GM19193 (cell line): ENCODE results near the gene INVS.

ENCODE experiments used
- POLR2A ChIP-seq: IDR thresholded peaks from 4 replicates; pipeline ENCODE4 v1.6.1; 2011; ENCODE audit not compliant: insufficient read depth, insufficient read length; ENCODE audit errors: extremely low read depth

Gene INVS

GRCh38 chr9:100111235-100111634 lies 12.2 kb downstream of the INVS start:
- TF ChIP-seq POLR2A: no peak

GRCh38 chr9:100112677-100113336 lies 13.8 kb downstream of the INVS start:
- TF ChIP-seq POLR2A: no peak

GRCh38 chr9:100117316-100117715 lies 18.3 kb downstream of the INVS start:
- no peak for TF ChIP-seq POLR2A

GRCh38 chr9:100120286-100120685 lies 21.2 kb downstream of the INVS start:
- TF ChIP-seq POLR2A: no peak

GRCh38 chr9:100125236-100125635 lies 26.2 kb downstream of the INVS start:
- TF ChIP-seq POLR2A: no peak

GRCh38 chr9:100125910-100126309 lies 26.9 kb downstream of the INVS start:
- no peak for TF ChIP-seq POLR2A

- TF ChIP-seq POLR2A: no peak
Measured at GRCh38 chr9:100126423-100126822, 27.4 kb downstream of the INVS start.

GRCh38 chr9:100129772-100130171 lies 30.7 kb downstream of the INVS start:
- no peak for TF ChIP-seq POLR2A

- no peak for TF ChIP-seq POLR2A
Measured at GRCh38 chr9:100131216-100131615, 32.2 kb downstream of the INVS start.

GRCh38 chr9:100131875-100132430 lies 32.9 kb downstream of the INVS start:
- TF ChIP-seq POLR2A: no peak

GRCh38 chr9:100134731-100135130 lies 35.7 kb downstream of the INVS start:
- TF ChIP-seq POLR2A: no peak

- TF ChIP-seq POLR2A: no peak
Measured at GRCh38 chr9:100150214-100150613, 51.2 kb downstream of the INVS start.

GRCh38 chr9:100160021-100160420 lies 61.0 kb downstream of the INVS start:
- TF ChIP-seq POLR2A: no peak

- TF ChIP-seq POLR2A: no peak
Measured at GRCh38 chr9:100167176-100167575, 68.1 kb downstream of the INVS start.

- TF ChIP-seq POLR2A: no peak
Measured at GRCh38 chr9:100167915-100168654, 69.0 kb downstream of the INVS start.

GRCh38 chr9:100170085-100170484 lies 71.0 kb downstream of the INVS start:
- TF ChIP-seq POLR2A: no peak
